Activated T-cell treated with anti-CD3 and anti-CD28 coated beads for 1 hour (primary cell): Measurements from ENCODE around the gene KCNK13.
"Not testable (repeated sequence)": the region's sequence is repeated elsewhere in the genome, so short reads cannot be mapped to it uniquely, and the experiment has no call there.

ENCODE experiments used
- DNase-seq: peaks from one replicate; pipeline ENCODE4 v3.0.0-alpha.2; 2020; ENCODE audit warnings: low read depth

KCNK13 gene

DNA sequence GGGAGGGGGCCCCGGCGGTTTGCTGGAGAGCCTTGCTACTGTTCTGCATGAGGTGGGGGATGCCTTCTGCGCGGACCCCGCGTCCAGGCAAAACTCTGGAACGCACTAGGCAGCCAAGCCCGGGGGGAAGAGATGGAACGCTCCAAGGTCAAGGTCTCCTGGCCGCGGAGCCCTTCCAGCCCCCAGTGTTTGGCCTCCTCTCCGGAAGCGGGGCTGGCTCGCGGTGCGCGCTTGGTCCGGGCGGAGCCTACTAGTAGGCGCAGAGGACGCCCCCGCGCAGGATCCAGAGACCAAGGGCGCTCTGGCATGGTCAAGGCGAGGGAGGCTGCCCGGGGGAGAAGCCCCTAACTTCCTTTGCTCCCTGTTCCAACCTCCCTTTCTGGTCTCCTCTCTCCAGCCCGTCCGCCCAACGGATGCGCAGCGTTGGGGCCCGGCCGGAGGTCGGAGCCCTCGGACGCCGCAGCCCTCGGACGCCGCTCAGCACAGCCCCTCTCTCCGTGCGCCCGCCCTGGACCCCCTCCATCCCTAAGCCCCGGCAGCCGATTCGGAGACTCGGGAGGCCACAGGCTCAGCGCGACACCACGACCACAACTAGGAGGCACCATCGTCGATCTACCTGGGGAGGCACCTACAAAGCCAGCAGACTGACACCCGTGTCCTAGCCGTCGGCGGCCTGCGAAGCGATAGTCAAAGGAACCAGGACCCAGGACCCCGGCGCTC, 669 bp upstream of the KCNK13 start:
- DNase-seq, result no peak

DNA sequence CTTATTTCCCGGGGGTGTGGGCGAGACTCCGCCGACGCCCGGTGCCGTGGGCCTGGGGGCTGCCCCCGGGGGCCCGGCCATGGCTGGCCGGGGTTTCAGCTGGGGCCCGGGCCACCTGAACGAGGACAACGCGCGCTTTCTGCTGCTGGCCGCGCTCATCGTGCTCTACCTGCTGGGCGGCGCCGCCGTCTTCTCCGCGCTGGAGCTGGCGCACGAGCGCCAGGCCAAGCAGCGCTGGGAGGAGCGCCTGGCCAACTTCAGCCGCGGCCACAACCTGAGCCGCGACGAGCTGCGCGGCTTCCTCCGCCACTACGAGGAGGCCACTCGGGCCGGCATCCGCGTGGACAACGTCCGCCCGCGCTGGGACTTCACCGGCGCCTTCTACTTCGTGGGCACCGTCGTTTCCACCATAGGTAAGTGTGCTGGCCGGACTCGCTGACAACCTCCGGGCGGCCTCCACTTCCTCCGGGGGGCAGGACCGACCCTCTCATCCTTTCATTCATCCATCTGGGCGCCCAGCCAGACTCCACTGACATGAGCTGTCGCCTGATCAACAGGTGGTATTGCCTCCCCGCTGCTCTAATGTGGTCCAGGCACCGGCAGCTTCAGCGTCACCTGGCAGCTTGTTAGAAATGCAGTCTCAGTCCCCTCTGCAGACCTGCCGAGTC, 467 bp downstream of the KCNK13 start:
- no peak for DNase-seq

DNA sequence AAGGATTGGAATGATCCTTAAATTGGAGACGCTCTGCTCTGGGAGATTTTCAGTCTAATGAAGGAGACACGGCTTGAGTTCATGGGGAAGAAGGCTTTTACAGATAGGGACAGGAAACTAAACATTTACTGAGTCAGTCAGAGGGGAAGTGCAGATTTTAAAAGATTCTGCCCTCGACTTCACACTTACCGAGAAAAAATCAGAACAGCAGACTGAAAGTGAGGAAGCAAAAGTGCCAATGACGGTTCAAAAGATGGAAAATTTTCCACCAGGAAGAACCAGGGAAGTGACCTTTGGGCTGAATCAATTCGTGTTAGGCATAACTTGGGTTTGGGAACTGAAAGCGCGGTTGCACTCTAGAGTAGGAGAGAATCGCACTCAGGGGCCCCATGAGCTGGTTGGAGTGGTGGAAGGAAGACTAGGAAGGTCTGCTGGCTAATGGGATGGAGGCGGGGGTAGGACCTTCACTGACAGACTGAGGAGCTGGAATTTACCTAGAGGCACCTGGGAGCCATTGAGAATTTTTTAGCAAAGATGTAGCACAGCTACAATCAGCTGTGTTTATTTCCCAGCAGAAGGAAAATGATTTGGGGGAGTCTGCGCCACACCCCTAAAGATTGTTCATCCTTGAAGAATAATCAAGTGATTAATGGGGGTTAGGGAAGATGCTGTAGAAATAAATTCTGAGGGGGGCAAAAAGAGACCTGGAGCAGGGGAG, 1.2 kb downstream of the KCNK13 start:
- DNase-seq, result no peak

GRCh38 chr14:90072350-90072749, 10.6 kb downstream of the KCNK13 start:
- DNase-seq, result no peak

DNA sequence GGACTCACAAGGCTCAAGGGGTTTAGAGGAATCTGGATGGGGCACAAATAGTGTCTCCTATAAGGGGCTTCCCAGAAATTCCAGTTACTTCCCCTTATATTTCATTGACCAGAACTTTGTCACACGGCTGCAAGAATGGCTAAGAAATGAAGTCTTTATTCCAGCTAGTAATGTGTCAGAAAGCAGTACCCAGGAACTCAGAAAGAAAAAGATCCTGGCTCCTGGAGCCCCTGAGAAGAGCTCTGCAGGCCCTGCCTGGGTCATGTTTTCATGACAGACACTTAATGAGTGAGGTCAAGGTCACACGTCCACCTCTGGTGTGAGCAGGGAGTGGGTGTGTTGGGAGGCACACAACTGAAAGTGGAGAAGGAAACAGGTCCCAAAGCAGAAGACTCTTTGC, 17.8 kb downstream of the KCNK13 start:
- no peak for DNase-seq

GRCh38 chr14:90087433-90087832, 25.6 kb downstream of the KCNK13 start:
- DNase-seq, result no peak

DNA sequence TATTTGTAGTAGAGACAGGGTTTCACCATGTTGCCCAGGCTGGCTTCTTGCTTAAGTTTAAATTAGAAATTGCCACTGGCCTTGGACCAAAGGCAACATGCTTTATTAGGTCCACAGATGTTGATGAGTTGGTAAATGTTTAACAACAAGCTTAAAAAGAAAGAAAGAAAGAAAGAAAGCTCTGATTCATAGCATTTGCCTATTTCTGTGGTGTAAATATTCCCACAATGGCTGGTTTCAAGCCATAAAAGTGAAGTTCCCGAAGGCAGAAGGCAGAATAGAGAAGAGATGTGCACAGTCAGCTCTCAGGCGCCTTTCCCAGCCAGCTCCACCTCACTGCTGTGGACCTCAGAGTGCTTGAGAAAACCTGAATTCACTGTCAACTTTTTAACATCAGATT, 26.4 kb downstream of the KCNK13 start:
- DNase-seq, result no peak

- DNase-seq, result not testable (repeated sequence)
These were observed 27.7 kb downstream of the KCNK13 start for GRCh38 chr14:90089486-90089885.

DNA sequence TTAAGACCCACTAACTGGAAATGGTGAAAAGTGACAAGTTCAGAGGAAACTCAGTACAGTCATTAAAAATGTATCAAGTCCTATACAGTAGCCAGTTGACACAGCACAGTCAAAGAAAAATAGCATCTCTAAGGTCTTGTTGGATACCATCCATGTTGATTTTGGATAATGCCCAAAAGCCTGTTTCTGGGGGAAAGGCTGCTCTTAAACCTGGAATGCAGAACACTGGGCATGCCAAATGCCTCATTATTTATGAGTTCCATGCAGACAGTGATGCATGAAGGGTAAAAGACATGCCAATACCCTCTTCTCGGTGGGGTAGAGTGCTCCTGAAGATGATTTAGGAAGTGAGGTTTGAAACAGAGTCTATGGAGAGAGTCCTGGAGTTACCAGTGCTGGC, 29.6 kb downstream of the KCNK13 start:
- no peak for DNase-seq

GRCh38 chr14:90093942-90094595, 32.3 kb downstream of the KCNK13 start:
- no peak for DNase-seq

GRCh38 chr14:90095096-90095495, 33.3 kb downstream of the KCNK13 start:
- no peak for DNase-seq

- DNase-seq, result no peak
These were observed 34.8 kb downstream of the KCNK13 start for GRCh38 chr14:90096566-90096965.

GRCh38 chr14:90103808-90104207, 42.0 kb downstream of the KCNK13 start:
- DNase-seq, result no peak

- DNase-seq, result no peak
These were observed 44.0 kb downstream of the KCNK13 start for GRCh38 chr14:90105756-90106155.

DNA sequence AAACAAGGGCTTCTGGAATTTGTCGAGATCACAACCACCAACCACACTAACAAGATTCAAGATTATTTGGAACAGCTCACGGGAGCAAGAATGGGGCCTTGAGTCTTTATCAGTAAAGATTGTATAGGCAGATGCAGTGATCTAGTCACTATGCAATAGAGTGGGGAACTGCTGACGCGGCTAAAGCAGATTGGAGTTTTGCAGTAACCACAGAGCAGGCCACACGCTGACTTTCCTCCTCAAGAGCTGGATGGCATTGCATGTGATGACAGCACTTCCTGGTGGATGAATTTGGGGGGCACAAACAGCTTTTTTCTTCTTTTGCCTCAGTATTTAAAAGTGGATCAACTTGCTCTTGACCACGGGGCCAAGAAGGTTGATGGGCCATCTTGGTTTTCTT, 46.0 kb downstream of the KCNK13 start:
- no peak for DNase-seq

- no peak for DNase-seq
These were observed 48.1 kb downstream of the KCNK13 start for GRCh38 chr14:90109858-90110257.

DNA sequence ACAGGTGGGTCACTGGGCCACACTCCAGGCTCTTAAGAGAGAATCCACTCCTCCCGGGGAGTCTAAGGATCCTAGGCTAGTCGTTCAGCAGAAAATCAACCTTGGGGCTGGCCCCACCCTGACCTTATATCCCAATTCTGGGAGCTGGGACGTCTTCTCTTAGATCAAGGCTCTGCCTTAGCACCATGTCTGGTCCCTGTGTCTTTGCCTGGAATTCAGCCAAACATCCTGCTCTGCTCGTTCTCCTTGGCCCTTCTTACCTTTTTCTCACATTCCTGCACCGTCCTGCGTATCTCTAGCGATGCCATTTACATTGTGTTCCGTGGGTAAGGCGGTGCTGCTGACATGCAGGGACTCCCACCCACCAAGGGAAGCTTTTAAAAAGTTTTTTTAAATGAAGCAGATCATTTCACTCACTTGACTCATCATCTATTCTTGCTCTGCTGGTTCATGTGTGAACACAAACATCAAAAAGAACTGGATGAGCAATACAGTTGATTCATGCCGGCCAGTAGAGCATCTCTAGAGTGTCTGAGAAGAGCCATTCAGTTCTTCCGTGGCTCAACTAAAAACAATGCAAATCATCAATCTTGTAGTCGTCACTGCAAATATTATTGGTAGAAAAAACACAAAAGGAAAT, 50.2 kb downstream of the KCNK13 start:
- DNase-seq, result no peak

DNA sequence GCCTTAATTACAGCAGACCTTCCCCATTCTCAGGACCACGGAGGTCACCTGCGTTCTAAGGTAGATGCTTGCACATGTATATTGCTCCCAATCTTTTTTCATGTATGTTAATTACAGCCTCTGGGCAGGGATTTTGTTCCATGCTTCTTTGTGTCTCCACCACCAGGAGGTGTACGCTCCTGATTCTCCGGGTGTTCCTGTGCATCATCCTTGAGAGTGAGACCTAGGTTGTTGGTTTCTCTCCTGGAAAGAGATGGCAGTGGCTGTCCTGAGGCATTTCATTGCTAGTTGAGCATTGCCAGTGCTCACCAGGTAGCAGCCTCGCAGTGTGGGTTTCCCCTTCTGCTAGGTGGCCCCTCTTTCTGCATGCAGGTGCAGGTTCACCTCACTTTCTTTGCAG, 52.8 kb downstream of the KCNK13 start:
- no peak for DNase-seq

GRCh38 chr14:90115780-90116179, 54.0 kb downstream of the KCNK13 start:
- DNase-seq, result no peak

DNA sequence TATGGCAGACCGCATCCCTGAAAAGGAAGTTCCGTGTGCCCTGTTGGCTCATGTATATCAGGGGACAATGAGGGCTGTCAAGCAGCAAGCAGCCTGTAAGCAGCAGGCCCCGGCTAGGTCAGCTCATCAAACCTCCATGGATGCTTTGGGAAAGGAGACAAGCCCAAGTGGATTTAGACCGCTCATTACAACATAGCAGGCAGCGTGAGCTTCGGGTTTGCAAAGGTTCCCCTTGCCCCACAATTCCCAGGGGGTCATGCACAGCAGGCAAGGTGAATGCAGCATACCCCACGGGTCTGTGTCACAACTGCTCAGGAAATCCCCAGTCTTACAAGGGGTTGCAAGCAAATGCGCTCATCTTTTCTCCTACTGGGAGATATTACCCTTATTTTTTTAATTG, 54.6 kb downstream of the KCNK13 start:
- DNase-seq, result no peak

DNA sequence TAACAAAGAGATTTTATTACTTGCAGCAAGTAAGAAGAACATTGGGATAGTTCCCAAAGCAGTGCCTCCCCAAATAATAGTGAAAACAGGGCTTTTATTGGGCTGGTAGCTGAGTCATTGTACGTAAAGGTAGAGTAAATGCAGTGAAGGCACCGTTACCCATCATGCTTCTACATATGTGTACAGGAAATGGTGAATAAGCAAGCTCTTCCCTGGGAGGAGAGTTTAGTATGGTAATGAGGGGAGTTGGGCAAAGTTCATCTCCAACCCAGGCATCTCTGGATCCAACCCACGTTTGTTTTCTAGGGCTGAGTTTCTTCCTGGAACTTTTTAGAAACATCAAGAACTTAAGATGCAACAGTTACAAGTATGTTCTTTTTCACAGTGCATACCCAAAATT, 56.2 kb downstream of the KCNK13 start:
- DNase-seq, result no peak

DNA sequence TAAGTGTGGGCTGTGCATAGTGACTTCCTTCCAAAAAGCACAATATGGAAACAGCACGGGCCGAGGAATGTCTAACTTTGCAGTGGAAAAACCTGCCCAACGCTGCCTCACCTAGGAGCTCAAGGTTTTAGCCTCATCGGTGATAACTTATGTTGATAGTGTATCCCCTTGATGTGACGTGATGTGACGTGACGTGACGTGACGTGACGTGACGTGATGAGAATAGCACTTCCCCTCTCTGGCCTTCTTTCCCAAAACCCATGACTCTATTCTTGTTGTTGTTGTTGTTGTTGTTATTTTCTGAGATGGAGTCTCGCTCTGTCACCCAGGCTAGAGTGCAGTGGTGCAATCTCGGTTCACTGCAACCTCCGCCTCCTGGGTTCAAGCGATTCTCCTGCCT, 64.5 kb downstream of the KCNK13 start:
- no peak for DNase-seq
